ENCODE data around the gene CHKA.

DNA sequence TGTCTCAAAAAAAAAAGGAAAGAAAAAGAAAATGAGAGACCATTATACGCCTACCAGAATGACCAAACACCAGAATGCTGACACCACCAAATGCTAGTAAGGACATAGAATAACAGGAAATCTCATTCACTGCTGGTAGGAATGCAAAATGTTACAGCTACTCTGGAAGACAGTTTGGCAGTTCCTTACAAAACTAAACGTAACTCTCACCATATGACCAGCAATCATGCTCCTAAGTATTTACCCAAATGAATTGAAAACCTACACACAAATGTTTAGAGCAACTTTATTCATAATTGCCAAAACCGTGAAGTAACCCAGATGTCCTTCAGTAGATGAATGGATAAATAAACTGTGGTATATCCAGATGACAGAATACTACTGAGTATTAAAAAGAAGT lies 7.2 kb downstream of the CHKA start:
- TF ChIP-seq, protein P1, sequence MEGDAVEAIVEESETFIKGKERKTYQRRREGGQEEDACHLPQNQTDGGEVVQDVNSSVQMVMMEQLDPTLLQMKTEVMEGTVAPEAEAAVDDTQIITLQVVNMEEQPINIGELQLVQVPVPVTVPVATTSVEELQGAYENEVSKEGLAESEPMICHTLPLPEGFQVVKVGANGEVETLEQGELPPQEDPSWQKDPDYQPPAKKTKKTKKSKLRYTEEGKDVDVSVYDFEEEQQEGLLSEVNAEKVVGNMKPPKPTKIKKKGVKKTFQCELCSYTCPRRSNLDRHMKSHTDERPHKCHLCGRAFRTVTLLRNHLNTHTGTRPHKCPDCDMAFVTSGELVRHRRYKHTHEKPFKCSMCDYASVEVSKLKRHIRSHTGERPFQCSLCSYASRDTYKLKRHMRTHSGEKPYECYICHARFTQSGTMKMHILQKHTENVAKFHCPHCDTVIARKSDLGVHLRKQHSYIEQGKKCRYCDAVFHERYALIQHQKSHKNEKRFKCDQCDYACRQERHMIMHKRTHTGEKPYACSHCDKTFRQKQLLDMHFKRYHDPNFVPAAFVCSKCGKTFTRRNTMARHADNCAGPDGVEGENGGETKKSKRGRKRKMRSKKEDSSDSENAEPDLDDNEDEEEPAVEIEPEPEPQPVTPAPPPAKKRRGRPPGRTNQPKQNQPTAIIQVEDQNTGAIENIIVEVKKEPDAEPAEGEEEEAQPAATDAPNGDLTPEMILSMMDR (IDR thresholded peaks at IDR 0.05): no peak
- TF ChIP-seq POLR2A (IDR thresholded peaks at IDR 0.05): no peak
